Colonic mucosa (tissue), 4 donors: ENCODE measurements around the gene SND1. TPM values are rescaled to one million over a fixed set of nuclear protein-coding genes. Genes with fewer than 3 reads are reported as not detected.

Experiments
- DNase-seq: peaks from one replicate; pipeline ENCODE4 v3.0.0-alpha.2; 2020
- H3K27ac ChIP-seq: fragments of 200-600 bp; one replicate; pipeline ENCODE4 v1.8.0; 2021
- H3K27me3 ChIP-seq: fragments of 200-600 bp; one replicate; pipeline ENCODE4 v1.8.0; 2021
- H3K36me3 ChIP-seq: fragments of 200-600 bp; one replicate; pipeline ENCODE4 v1.8.0; 2021
- H3K4me1 ChIP-seq: fragments of 200-600 bp; one replicate; pipeline ENCODE4 v1.8.0; 2021; ENCODE audit warnings: mild to moderate bottlenecking
- H3K4me3 ChIP-seq: fragments of 200-600 bp; one replicate; pipeline ENCODE4 v1.8.0; 2021
- H3K9ac ChIP-seq, 2 donors: one replicate each; pipeline ENCODE4 v1.7.0; 2013; ENCODE audit warnings: control low read depth in 2 of 2, low read depth in 2 of 2, low read length in 2 of 2
- H3K9me3 ChIP-seq: fragments of 200-600 bp; one replicate; pipeline ENCODE4 v1.8.0; 2021
- intact Hi-C: fragments of 100-400 bp; cut with DNase I; formaldehyde crosslinking; loops from one replicate; pipeline ENCODE4 v1.14.1; 2022
- total RNA-seq, 2 donors: library from RNA; stranded (reverse); fragmentation: NEBNext Ultra II Directional in 1 of 2; extraction: Animal tissue kit (Norgen Biotek cat#: 25700) in 1 of 2; gene quantifications; one replicate each; pipeline ENCODE4 v1.2.1, GENCODE V29; 2021
- TF ChIP-seq, protein P1 (sequence below): fragments of 200-600 bp; IDR thresholded peaks from one replicate; pipeline ENCODE4 v1.8.0; 2022; ENCODE audit warnings: antibody characterized with exemption, mild to moderate bottlenecking
- donor health status: healthy.
- donor health status: DM: no; HTN: no; CAD: no.
- donor health status: DM: no; HTN: no; CAD: no.

The SND1 gene
- total RNA-seq, 2 donors from 2014 or later, result 134 to 163 TPM

DNA sequence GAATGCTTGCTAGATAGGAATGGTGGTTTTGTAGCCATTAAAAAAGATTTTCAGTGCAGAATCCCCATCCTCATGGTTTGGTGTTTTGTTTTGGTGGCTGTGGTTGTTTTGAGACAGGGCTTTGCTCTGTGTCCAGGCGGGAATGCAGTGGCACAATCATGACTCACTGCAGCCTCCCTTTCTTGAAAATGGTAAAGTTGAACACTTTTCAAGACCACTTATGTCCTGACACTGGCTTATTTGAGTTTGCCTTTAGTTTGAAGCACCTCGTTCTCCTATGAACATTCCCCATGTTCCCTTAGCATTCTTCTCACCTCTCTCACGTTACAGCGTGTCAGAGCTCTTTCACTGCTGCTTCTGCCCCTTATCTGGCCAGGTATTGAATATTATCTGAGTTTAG, 239.2 kb downstream of the SND1 start:
- TF ChIP-seq, protein P1, sequence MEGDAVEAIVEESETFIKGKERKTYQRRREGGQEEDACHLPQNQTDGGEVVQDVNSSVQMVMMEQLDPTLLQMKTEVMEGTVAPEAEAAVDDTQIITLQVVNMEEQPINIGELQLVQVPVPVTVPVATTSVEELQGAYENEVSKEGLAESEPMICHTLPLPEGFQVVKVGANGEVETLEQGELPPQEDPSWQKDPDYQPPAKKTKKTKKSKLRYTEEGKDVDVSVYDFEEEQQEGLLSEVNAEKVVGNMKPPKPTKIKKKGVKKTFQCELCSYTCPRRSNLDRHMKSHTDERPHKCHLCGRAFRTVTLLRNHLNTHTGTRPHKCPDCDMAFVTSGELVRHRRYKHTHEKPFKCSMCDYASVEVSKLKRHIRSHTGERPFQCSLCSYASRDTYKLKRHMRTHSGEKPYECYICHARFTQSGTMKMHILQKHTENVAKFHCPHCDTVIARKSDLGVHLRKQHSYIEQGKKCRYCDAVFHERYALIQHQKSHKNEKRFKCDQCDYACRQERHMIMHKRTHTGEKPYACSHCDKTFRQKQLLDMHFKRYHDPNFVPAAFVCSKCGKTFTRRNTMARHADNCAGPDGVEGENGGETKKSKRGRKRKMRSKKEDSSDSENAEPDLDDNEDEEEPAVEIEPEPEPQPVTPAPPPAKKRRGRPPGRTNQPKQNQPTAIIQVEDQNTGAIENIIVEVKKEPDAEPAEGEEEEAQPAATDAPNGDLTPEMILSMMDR, result no peak
- H3K36me3 ChIP-seq, result peaks cover 9% of the 10 kb centered on the region
- H3K9me3 ChIP-seq, result no peaks in the 10 kb centered on the region
- H3K4me1 ChIP-seq, result no peaks in the 10 kb centered on the region
- intact Hi-C loops, result no loop called here
- no peak overlapping the region for H3K27ac ChIP-seq
- H3K4me3 ChIP-seq, result no peak overlapping the region
- no peak overlapping the region for H3K9ac ChIP-seq
- no peak for DNase-seq
- no peaks in the 10 kb centered on the region for H3K27me3 ChIP-seq

DNA sequence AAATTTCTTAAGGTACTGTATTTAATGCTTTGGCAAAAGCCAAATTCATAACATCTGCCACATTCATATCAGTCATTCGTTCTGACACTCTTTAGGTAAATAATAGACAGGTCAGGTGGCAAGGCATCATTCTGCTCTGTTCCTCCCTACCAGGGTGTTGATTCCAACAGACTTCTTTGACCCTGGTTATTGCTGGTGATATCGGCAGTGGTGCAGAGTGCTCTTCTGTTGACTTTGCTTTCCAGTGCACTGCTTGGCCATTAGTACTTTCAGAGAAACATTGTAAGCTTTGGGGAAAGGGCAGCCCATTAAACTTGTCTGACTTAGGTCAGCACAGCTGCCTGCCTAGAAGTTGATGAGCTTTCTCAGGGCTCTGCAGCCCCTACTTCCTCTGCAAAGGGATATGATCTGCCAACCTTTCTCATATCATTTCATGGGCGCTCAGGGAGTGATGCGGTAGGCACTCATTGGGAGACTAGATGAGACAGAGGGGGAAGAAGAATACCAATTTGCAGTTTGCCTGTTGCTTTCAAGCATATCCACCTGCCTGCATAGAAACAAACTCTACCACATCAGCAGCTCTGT, 240.0 kb downstream of the SND1 start:
- intact Hi-C loops, result no loop called here
- no peak for DNase-seq
- TF ChIP-seq, protein P1, result no peak

DNA sequence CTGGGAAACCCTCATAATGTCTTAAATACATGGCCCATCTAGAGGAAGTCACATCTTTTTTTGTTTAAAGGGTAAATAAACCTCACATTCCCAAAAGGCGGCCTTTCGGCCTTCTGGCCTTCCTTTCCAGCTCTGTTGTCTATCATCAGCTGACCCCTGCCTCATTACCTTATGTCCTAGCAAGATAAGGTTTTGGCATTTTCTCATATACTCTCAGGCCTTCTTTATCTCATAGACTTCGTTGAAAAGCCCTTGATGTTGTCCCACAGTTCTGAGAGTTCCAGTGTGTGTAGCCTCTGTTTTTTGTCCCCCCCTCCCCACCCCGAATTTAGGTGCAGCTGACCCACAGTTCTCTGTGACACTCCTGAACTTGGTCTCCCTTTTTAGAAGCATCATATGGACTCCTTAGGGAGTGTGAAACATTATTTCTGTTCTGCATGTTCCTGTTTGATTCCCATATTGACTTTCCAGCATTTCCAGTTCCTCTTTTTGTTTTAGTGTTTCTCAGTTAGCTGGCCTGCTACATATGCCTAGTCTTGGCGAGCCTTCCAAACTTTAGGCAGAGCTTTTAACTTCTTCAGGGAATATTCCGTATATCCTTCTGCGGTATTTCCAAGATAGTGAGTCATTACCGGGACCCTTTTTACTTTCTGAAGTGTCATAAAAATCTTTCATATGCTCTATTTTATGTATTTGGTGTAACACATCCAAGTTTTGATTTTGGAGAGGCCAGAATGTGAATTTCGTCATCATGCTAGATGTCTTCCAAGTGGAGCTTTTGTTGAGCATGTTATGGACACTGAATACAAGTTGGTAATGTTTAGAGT, 240.7 kb downstream of the SND1 start:
- H3K27me3 ChIP-seq, result no peaks in the 10 kb centered on the region
- H3K9me3 ChIP-seq, result no peaks in the 10 kb centered on the region
- no peak overlapping the region for H3K9ac ChIP-seq
- no peak overlapping the region for H3K4me3 ChIP-seq
- TF ChIP-seq, protein P1, result no peak
- no peaks in the 10 kb centered on the region for H3K4me1 ChIP-seq
- H3K36me3 ChIP-seq, result peaks cover 9% of the 10 kb centered on the region
- DNase-seq, result no peak
- intact Hi-C loops, result no loop called here
- no peak overlapping the region for H3K27ac ChIP-seq

More for the DNA sequence above, 240.0 kb downstream of the SND1 start:
- Histone ChIP-seq H3K27me3 (no peaks in the 10 kb centered on the region), H3K4me1 (no peaks in the 10 kb centered on the region), H3K9me3 (no peaks in the 10 kb centered on the region), H3K4me3 (no peak overlapping the region), H3K27ac (no peak overlapping the region), H3K36me3 (peaks cover 9% of the 10 kb centered on the region), H3K9ac (no peak overlapping the region)

DNA sequence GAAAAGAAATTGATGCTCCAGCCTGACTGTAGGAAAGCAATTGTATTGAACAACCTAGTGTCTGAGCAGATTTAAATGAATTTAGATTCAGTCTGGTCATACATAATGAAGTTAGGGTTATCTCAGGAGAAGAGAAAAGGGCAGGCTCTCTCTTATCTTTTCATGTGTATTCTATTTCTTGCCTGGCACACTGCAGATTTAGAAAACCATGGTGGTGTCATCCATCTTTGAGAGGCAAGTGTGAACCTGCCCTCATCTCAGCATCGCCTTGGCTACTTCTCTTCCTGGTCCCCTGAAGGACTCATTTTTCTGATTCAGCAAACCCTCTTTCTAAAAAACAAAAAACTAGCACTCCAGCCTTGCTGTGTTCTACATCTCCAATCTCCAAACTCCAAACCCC, 241.6 kb downstream of the SND1 start:
- no peaks in the 10 kb centered on the region for H3K9me3 ChIP-seq
- TF ChIP-seq, protein P1, result no peak
- no peak overlapping the region for H3K4me3 ChIP-seq
- H3K27me3 ChIP-seq, result no peaks in the 10 kb centered on the region
- intact Hi-C loops, result no loop called here
- peaks cover under 1% of the 10 kb centered on the region for H3K36me3 ChIP-seq
- H3K27ac ChIP-seq, result no peak overlapping the region
- DNase-seq, result no peak
- H3K9ac ChIP-seq, result no peak overlapping the region
- H3K4me1 ChIP-seq, result no peaks in the 10 kb centered on the region

DNA sequence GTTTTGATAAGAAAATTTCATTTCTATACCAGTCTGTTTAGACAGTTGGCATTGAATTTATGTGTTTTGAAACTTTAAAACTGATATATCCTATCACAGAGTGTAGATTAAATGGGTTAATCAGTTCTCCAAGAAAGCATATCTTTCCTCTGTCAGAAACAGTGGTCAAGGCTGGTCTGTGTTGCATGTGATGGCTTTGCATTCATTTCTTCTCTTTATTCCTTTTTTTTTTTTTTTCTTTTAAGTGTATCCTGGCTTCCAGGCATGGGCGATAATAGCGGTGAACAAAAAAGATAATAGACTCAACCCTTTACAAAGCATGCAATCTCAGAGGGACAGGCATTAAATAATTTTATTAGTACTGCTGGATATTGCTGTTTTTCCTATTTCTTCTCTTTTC, 242.6 kb downstream of the SND1 start:
- Histone ChIP-seq H3K27me3 (no peaks in the 10 kb centered on the region), H3K9ac (no peak overlapping the region), H3K4me1 (no peaks in the 10 kb centered on the region), H3K27ac (no peak overlapping the region), H3K9me3 (no peaks in the 10 kb centered on the region), H3K4me3 (no peak overlapping the region), H3K36me3 (no peaks in the 10 kb centered on the region)
- intact Hi-C loops, result no loop called here
- TF ChIP-seq, protein P1, result no peak
- DNase-seq, result no peak
